Activated CD8-positive, alpha-beta T cell treated with anti-CD3 and anti-CD28 coated beads, Interleukin-2, amount 10 ng/mL, durations not matched to agents 7 days and 5 days (primary cell): ENCODE results near the gene SLC4A1AP. TPM values are rescaled to one million over a fixed set of nuclear protein-coding genes. Genes with fewer than 3 reads are reported as not detected.

Experiments used
- ATAC-seq: fragments of 150-1000 bp; cut with Tn5 transposase; one replicate; pipeline ENCODE4 v1.10.0; 2021; ENCODE audit warnings: moderate library complexity
- CTCF ChIA-PET: fragments of 350-600 bp; sonication (Branson Sonifier 250); formaldehyde crosslinking; loops from one replicate; lab custom pipeline; 2021; ENCODE audit warnings: antibody characterized with exemption; lab: Charles Lee
- POLR2A ChIA-PET: fragments of 350-600 bp; sonication (Branson Sonifier 250); formaldehyde crosslinking; loops from one replicate; lab custom pipeline; 2021; ENCODE audit warnings: antibody characterized with exemption; lab: Charles Lee
- DNase-seq: peaks from one replicate; pipeline ENCODE4 v3.0.0-alpha.2; 2020
- H3K27ac Mint-ChIP-seq: one replicate; pipeline ENCODE4 v1.8.0; 2021; ENCODE audit warnings: mild to moderate bottlenecking, mixed read lengths
- H3K27me3 Mint-ChIP-seq: one replicate; pipeline ENCODE4 v1.8.0; 2021; ENCODE audit warnings: low read depth, mixed read lengths
- H3K36me3 Mint-ChIP-seq: one replicate; pipeline ENCODE4 v1.8.0; 2021; ENCODE audit warnings: low read depth, mixed read lengths
- H3K4me1 Mint-ChIP-seq: one replicate; pipeline ENCODE4 v1.8.0; 2021; ENCODE audit warnings: low read depth, mixed read lengths
- H3K4me3 Mint-ChIP-seq: one replicate; pipeline ENCODE4 v1.8.0; 2021; ENCODE audit warnings: mild to moderate bottlenecking, mixed read lengths
- H3K9me3 Mint-ChIP-seq: one replicate; pipeline ENCODE4 v1.8.0; 2022; ENCODE audit warnings: mixed read lengths; ENCODE audit not compliant: insufficient read depth
- total RNA-seq, 2 experiments: library from RNA; stranded (reverse); gene quantifications; one replicate each; pipeline ENCODE4 v1.2.3, GENCODE V29; 2021

SLC4A1AP gene
- total RNA-seq, 2 experiments from 2014 or later = 24.2 to 25.2 TPM

- ChIA-PET POLR2A (interaction anchor here (0.5 kb wide), 1 partner anchor 14 kb away, joined by 3 read pairs; no protein-coding TSS in a partner anchor), CTCF (interaction anchor here (0.8 to 1.7 kb wide), 5 partner anchors 12 to 52 kb away, joined by 3 to 7 read pairs (median 3); no protein-coding TSS in a partner anchor)
- Mint-ChIP-seq H3K27me3 (no peaks in the 10 kb centered on the region), H3K36me3 (no peaks in the 10 kb centered on the region), H3K9me3 (no peaks in the 10 kb centered on the region), H3K4me1 (peaks cover 7% of the 10 kb centered on the region), H3K4me3 (peak overlapping the region; percentile 12), H3K27ac (no peak overlapping the region)
- DNase-seq (peak; percentile 45), ATAC-seq (peak; percentile 90)
Observed at GRCh38 chr2:27735263-27735904, 71.7 kb downstream of the SLC4A1AP start.

GRCh38 chr2:27736031-27736889, 72.6 kb downstream of the SLC4A1AP start:
- Mint-ChIP-seq H3K27me3 (no peaks in the 10 kb centered on the region), H3K9me3 (no peaks in the 10 kb centered on the region), H3K36me3 (no peaks in the 10 kb centered on the region), H3K4me1 (peaks cover 7% of the 10 kb centered on the region), H3K4me3 (peak overlapping the region; percentile 12), H3K27ac (no peak overlapping the region)
- ChIA-PET POLR2A (no interaction called here), CTCF (interaction anchor here (0.8 to 1.7 kb wide), 6 partner anchors 13 to 53 kb away, joined by 3 to 7 read pairs (median 4); no protein-coding TSS in a partner anchor)
- ATAC-seq (peak; percentile 14), DNase-seq (no peak)

DNA sequence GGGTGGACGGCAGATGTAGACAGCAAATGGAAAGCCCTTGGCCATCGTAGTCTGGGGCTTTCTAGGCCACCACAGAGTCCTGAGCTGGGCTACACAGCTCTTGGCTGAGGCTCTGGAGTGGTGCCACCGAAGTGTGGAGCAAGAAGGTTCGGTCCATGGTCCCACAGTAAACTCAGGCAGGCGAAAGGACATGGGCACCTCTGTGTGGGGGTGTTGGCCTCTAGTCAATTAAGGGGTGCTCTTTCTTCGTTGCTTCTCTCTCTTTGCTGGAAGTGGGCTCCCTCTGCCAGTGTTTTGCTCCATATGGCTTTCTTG, 73.2 kb downstream of the SLC4A1AP start:
- ChIA-PET CTCF (interaction anchor here (1.0 to 1.7 kb wide), 3 partner anchors 13 to 33 kb away, joined by 3 to 7 read pairs (median 5); no protein-coding TSS in a partner anchor), POLR2A (no interaction called here)
- ATAC-seq = no peak
- no peak for DNase-seq
- Mint-ChIP-seq H3K27ac (no peak overlapping the region), H3K27me3 (no peaks in the 10 kb centered on the region), H3K4me1 (peaks cover 7% of the 10 kb centered on the region), H3K36me3 (no peaks in the 10 kb centered on the region), H3K9me3 (no peaks in the 10 kb centered on the region), H3K4me3 (no peak overlapping the region)

- ATAC-seq = no peak
- ChIA-PET CTCF (interaction anchor here (0.6 to 1.0 kb wide), 2 partner anchors 17 to 59 kb away, joined by 3 read pairs; no protein-coding TSS in a partner anchor), POLR2A (no interaction called here)
- H3K27ac Mint-ChIP-seq = no peak overlapping the region
- no peaks in the 10 kb centered on the region for H3K36me3 Mint-ChIP-seq
- H3K27me3 Mint-ChIP-seq = no peaks in the 10 kb centered on the region
- peaks cover 7% of the 10 kb centered on the region for H3K4me1 Mint-ChIP-seq
- no peak overlapping the region for H3K4me3 Mint-ChIP-seq
- DNase-seq = no peak
- no peaks in the 10 kb centered on the region for H3K9me3 Mint-ChIP-seq
Observed at GRCh38 chr2:27737676-27738348, 74.1 kb downstream of the SLC4A1AP start.

GRCh38 chr2:27738349-27739057, 74.8 kb downstream of the SLC4A1AP start:
- H3K4me1 Mint-ChIP-seq = peaks cover 7% of the 10 kb centered on the region
- H3K4me3 Mint-ChIP-seq = no peak overlapping the region
- POLR2A ChIA-PET = no interaction called here
- ATAC-seq (no peak), DNase-seq (no peak)
- H3K36me3 Mint-ChIP-seq = no peaks in the 10 kb centered on the region
- CTCF ChIA-PET = interaction anchor here (0.6 kb wide), 1 partner anchor 59 kb away, joined by 3 read pairs; no protein-coding TSS in a partner anchor
- H3K9me3 Mint-ChIP-seq = no peaks in the 10 kb centered on the region
- H3K27ac Mint-ChIP-seq = no peak overlapping the region
- H3K27me3 Mint-ChIP-seq = no peaks in the 10 kb centered on the region

GRCh38 chr2:27739058-27739373, 75.3 kb downstream of the SLC4A1AP start:
- no peak overlapping the region for H3K27ac Mint-ChIP-seq
- ATAC-seq (no peak), DNase-seq (no peak)
- ChIA-PET CTCF (no interaction called here), POLR2A (no interaction called here)
- no peak overlapping the region for H3K4me3 Mint-ChIP-seq
- no peaks in the 10 kb centered on the region for H3K9me3 Mint-ChIP-seq
- H3K27me3 Mint-ChIP-seq = no peaks in the 10 kb centered on the region
- peaks cover 7% of the 10 kb centered on the region for H3K4me1 Mint-ChIP-seq
- no peaks in the 10 kb centered on the region for H3K36me3 Mint-ChIP-seq

GRCh38 chr2:27741673-27742072, 78.0 kb downstream of the SLC4A1AP start:
- Mint-ChIP-seq H3K9me3 (no peaks in the 10 kb centered on the region), H3K27ac (no peak overlapping the region), H3K27me3 (peaks cover 11% of the 10 kb centered on the region), H3K36me3 (no peaks in the 10 kb centered on the region), H3K4me1 (no peaks in the 10 kb centered on the region), H3K4me3 (no peak overlapping the region)
- POLR2A ChIA-PET = no interaction called here
- DNase-seq (no peak), ATAC-seq (no peak)
- CTCF ChIA-PET = interaction anchor here (2.1 kb wide), 1 partner anchor 19 kb away, joined by 6 read pairs; no protein-coding TSS in a partner anchor

- no peaks in the 10 kb centered on the region for H3K9me3 Mint-ChIP-seq
- CTCF ChIA-PET = interaction anchor here (2.1 kb wide), 1 partner anchor 19 kb away, joined by 6 read pairs; no protein-coding TSS in a partner anchor
Observed at GRCh38 chr2:27742571-27742970, 78.9 kb downstream of the SLC4A1AP start.

More at GRCh38 chr2:27742571-27742970, 78.9 kb downstream of the SLC4A1AP start:
- H3K4me1 Mint-ChIP-seq = no peaks in the 10 kb centered on the region
- peaks cover 11% of the 10 kb centered on the region for H3K27me3 Mint-ChIP-seq
- no peaks in the 10 kb centered on the region for H3K36me3 Mint-ChIP-seq
- no peak overlapping the region for H3K4me3 Mint-ChIP-seq
- POLR2A ChIA-PET = no interaction called here
- no peak for ATAC-seq
- no peak for DNase-seq
- no peak overlapping the region for H3K27ac Mint-ChIP-seq

Other genes starting within 250 kb of the SLC4A1AP start
- gene NRBP1, start 235.3 kb upstream of the SLC4A1AP start, total RNA-seq = 10 to 100 TPM; 91.2 to 91.3 TPM
- gene KRTCAP3, start 221.5 kb upstream of the SLC4A1AP start, total RNA-seq = 1 to 10 TPM; 5.6 to 6.6 TPM
- gene IFT172, start 174.1 kb upstream of the SLC4A1AP start, total RNA-seq = 10 to 100 TPM; 10.0 to 11.2 TPM
- gene FNDC4, start 168.7 kb upstream of the SLC4A1AP start, total RNA-seq = not detected
- gene GCKR, start 167.1 kb upstream of the SLC4A1AP start, total RNA-seq = not detected
- gene ZNF512, start 80.8 kb upstream of the SLC4A1AP start, total RNA-seq = 10 to 100 TPM; 37.0 to 39.0 TPM
- gene CCDC121, start 34.9 kb upstream of the SLC4A1AP start, total RNA-seq = 1 to 10 TPM; 1.5 to 1.6 TPM
- 10 to 100 TPM; 39.7 to 41.4 TPM for gene GPN1, start 34.8 kb upstream of the SLC4A1AP start, total RNA-seq
- gene SUPT7L, start 275 bp upstream of the SLC4A1AP start, total RNA-seq = 10 to 100 TPM; 30.1 to 30.8 TPM
- 10 to 100 TPM; 47.9 to 57.8 TPM for gene MRPL33, start 107.8 kb downstream of the SLC4A1AP start, total RNA-seq
- gene RBKS, start 226.5 kb downstream of the SLC4A1AP start, total RNA-seq = 1 to 10 TPM; 1.5 to 1.6 TPM
- gene BABAM2, start 226.8 kb downstream of the SLC4A1AP start, total RNA-seq = 10 to 100 TPM; 47.0 to 49.0 TPM